AG09319 (cell line): Measurements from ENCODE around the gene WDFY1.
"Not testable (repeated sequence)": the region's sequence is repeated elsewhere in the genome, so short reads cannot be mapped to it uniquely, and the experiment has no call there.

Source experiments
- DNase-seq: peaks from one replicate; pipeline ENCODE4 v3.0.0-alpha.2; 2010; ENCODE audit warnings: low read depth; ENCODE audit errors: extremely low read depth
- TF ChIP-seq, protein P1 (sequence below): IDR thresholded peaks from 2 replicates; pipeline ENCODE4 v1.5.1; 2011; ENCODE audit warnings: low read depth, mild to moderate bottlenecking, inconsistent platforms, low read length, moderate library complexity

The WDFY1 gene

GRCh38 chr2:223947711-223948205 is 2.6 kb upstream of the WDFY1 start:
- TF ChIP-seq, protein P1, sequence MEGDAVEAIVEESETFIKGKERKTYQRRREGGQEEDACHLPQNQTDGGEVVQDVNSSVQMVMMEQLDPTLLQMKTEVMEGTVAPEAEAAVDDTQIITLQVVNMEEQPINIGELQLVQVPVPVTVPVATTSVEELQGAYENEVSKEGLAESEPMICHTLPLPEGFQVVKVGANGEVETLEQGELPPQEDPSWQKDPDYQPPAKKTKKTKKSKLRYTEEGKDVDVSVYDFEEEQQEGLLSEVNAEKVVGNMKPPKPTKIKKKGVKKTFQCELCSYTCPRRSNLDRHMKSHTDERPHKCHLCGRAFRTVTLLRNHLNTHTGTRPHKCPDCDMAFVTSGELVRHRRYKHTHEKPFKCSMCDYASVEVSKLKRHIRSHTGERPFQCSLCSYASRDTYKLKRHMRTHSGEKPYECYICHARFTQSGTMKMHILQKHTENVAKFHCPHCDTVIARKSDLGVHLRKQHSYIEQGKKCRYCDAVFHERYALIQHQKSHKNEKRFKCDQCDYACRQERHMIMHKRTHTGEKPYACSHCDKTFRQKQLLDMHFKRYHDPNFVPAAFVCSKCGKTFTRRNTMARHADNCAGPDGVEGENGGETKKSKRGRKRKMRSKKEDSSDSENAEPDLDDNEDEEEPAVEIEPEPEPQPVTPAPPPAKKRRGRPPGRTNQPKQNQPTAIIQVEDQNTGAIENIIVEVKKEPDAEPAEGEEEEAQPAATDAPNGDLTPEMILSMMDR = no peak
- DNase-seq = no peak

DNA sequence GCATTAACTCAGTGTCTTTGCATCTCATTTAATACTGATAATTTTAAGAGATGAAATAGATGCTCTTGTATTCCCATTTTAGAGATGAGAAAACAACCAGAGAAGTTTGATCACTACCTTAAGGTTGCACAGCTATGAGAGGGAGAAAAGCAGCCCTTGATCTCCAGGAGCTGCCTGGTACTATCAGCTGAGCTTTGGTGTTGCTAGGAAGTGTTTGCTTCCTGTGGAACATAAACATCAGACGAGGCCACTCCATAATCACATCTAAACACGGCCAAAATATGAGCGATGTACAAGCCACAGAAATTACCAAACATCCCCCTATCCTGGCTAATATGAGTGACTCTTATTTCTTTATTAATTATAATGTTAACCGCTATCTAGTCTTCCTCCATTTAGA is 620 bp upstream of the WDFY1 start:
- TF ChIP-seq, protein P1 = no peak
- no peak for DNase-seq

DNA sequence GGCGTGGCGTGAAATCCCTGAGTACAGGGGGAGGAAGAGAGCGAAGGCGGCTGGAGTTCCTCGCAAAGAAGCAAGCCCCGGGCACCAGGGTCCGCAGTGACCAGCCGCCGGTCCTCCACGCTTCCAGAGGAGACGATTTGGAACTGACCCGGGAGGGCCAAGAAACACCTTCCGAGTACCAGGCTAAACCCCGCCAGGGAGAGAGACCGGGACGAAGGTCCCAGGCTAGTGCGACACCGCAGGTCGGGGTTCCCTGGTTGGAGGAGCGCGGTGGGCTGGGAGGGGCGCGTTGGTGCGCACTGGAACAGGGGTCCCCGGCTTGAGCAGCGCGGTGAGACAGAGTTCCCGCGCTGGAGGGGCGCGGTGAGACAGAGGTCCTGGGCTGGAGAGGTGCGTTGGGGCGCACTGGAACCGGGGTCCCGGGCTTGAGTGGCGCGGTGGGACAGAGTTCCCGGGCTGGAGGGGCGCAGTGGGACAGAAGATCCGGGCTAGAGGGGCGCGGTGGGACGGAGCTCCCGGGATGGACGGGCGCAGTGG is 901 bp downstream of the WDFY1 start:
- TF ChIP-seq, protein P1 = no peak
- DNase-seq = no peak

- TF ChIP-seq, protein P1 = no peak
- DNase-seq = no peak
These were observed 1.6 kb downstream of the WDFY1 start for GRCh38 chr2:223943561-223944008.

DNA sequence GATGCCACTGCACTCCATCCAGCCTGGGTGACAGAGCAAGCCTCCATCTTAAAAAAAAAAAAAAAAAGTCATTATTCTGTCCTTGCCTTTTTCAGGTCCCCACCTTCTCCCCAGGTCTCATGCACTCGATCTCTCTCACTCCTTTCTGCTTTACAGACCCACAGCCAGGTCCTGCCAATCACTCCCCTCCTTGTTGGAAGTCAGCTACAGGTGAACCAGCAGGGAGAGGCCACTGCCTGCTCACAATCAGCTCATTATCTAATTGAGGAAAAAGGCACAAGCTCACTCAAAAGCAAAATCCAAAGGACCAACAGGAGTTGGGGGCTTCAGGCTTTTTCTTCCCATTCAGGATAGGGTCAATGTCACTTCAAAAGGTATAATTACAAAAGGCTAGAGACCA is 2.0 kb downstream of the WDFY1 start:
- no peak for DNase-seq
- TF ChIP-seq, protein P1 = no peak

GRCh38 chr2:223941579-223942277 is 3.4 kb downstream of the WDFY1 start:
- peak; percentile 42 for DNase-seq
- TF ChIP-seq, protein P1 = no peak

- DNase-seq = not testable (repeated sequence)
These were observed 5.7 kb downstream of the WDFY1 start for GRCh38 chr2:223939438-223939837.
